Activated CD8-positive, alpha-beta T cell treated with anti-CD3 and anti-CD28 coated beads for 36 hours (primary cell): ENCODE results near the gene CA10. TPM values are rescaled to one million over a fixed set of nuclear protein-coding genes. Genes with fewer than 3 reads are reported as not detected.

Experiments
- ATAC-seq: fragments of 200-7000 bp; cut with Tn5 transposase; one replicate; pipeline ENCODE4 v1.10.0; 2021; ENCODE audit warnings: mild to moderate bottlenecking, moderate library complexity
- CTCF ChIA-PET: fragments of 350-600 bp; sonication (Branson Sonifier 250); formaldehyde crosslinking; loops from one replicate; lab custom pipeline; 2021; ENCODE audit warnings: antibody characterized with exemption; lab: Charles Lee
- POLR2A ChIA-PET: fragments of 350-600 bp; sonication (Branson Sonifier 250); formaldehyde crosslinking; loops from one replicate; lab custom pipeline; 2021; ENCODE audit warnings: antibody characterized with exemption; lab: Charles Lee
- DNase-seq: peaks from one replicate; pipeline ENCODE4 v3.0.0-alpha.2; 2020
- H3K27ac Mint-ChIP-seq: one replicate; pipeline ENCODE4 v1.8.0; 2021; ENCODE audit warnings: mild to moderate bottlenecking, mixed read lengths
- H3K27me3 Mint-ChIP-seq: one replicate; pipeline ENCODE4 v1.8.0; 2021; ENCODE audit warnings: mixed read lengths
- H3K36me3 Mint-ChIP-seq: one replicate; pipeline ENCODE4 v1.8.0; 2021; ENCODE audit warnings: low read depth, mixed read lengths
- H3K4me1 Mint-ChIP-seq: one replicate; pipeline ENCODE4 v1.8.0; 2021; ENCODE audit warnings: low read depth, mixed read lengths
- H3K4me3 Mint-ChIP-seq: one replicate; pipeline ENCODE4 v1.8.0; 2021; ENCODE audit warnings: mild to moderate bottlenecking, moderate library complexity, mixed read lengths
- H3K9me3 Mint-ChIP-seq: one replicate; pipeline ENCODE4 v1.8.0; 2021; ENCODE audit warnings: mixed read lengths
- CTCF ChIP-seq: fragments of 200-600 bp; IDR thresholded peaks from one replicate; pipeline ENCODE4 v1.8.0; 2022; ENCODE audit warnings: antibody characterized with exemption, mild to moderate bottlenecking
- intact Hi-C: fragments of 100-400 bp; cut with micrococcal nuclease; formaldehyde crosslinking; loops from one replicate; pipeline ENCODE4 v1.10.0; 2022
- total RNA-seq, 2 experiments: library from RNA; stranded (reverse); gene quantifications; one replicate each; pipeline ENCODE4 v1.2.3, GENCODE V29; 2021

The CA10 gene
- total RNA-seq, 2 experiments from 2014 or later = not detected

- TF ChIP-seq CTCF = no peak
- H3K4me3 Mint-ChIP-seq = no peak overlapping the region
- no peak for ATAC-seq
- intact Hi-C loops = no loop called here
- no peak overlapping the region for H3K27ac Mint-ChIP-seq
- no peaks in the 10 kb centered on the region for H3K36me3 Mint-ChIP-seq
- no peaks in the 10 kb centered on the region for H3K4me1 Mint-ChIP-seq
- no peaks in the 10 kb centered on the region for H3K9me3 Mint-ChIP-seq
- CTCF ChIA-PET = no interaction called here
- peaks cover 5% of the 10 kb centered on the region for H3K27me3 Mint-ChIP-seq
- POLR2A ChIA-PET = no interaction called here
- no peak for DNase-seq
Measured at GRCh38 chr17:51746421-51746820, 412.1 kb downstream of the CA10 start.

GRCh38 chr17:51745993-51746392 is 412.5 kb downstream of the CA10 start:
- ChIA-PET CTCF (no interaction called here), POLR2A (no interaction called here)
- no peak for TF ChIP-seq CTCF
- H3K4me3 Mint-ChIP-seq = no peak overlapping the region
- no peaks in the 10 kb centered on the region for H3K4me1 Mint-ChIP-seq
- H3K27me3 Mint-ChIP-seq = peaks cover 5% of the 10 kb centered on the region
- H3K36me3 Mint-ChIP-seq = no peaks in the 10 kb centered on the region
- DNase-seq (no peak), ATAC-seq (no peak)
- no peaks in the 10 kb centered on the region for H3K9me3 Mint-ChIP-seq
- intact Hi-C loops = no loop called here
- H3K27ac Mint-ChIP-seq = no peak overlapping the region

GRCh38 chr17:51743477-51743876 is 415.0 kb downstream of the CA10 start:
- TF ChIP-seq CTCF = no peak
- H3K4me1 Mint-ChIP-seq = no peaks in the 10 kb centered on the region
- no peaks in the 10 kb centered on the region for H3K9me3 Mint-ChIP-seq
- H3K27ac Mint-ChIP-seq = no peak overlapping the region
- H3K36me3 Mint-ChIP-seq = no peaks in the 10 kb centered on the region
- CTCF ChIA-PET = no interaction called here
- H3K27me3 Mint-ChIP-seq = peaks cover 6% of the 10 kb centered on the region
- H3K4me3 Mint-ChIP-seq = no peak overlapping the region
- ATAC-seq (no peak), DNase-seq (no peak)
- intact Hi-C loops = no loop called here
- POLR2A ChIA-PET = no interaction called here

GRCh38 chr17:51742571-51742970 is 415.9 kb downstream of the CA10 start:
- intact Hi-C loops = no loop called here
- H3K4me3 Mint-ChIP-seq = no peak overlapping the region
- peaks cover 6% of the 10 kb centered on the region for H3K27me3 Mint-ChIP-seq
- POLR2A ChIA-PET = no interaction called here
- DNase-seq (no peak), ATAC-seq (no peak)
- no peaks in the 10 kb centered on the region for H3K9me3 Mint-ChIP-seq
- TF ChIP-seq CTCF = no peak
- H3K27ac Mint-ChIP-seq = no peak overlapping the region
- no peaks in the 10 kb centered on the region for H3K36me3 Mint-ChIP-seq
- H3K4me1 Mint-ChIP-seq = no peaks in the 10 kb centered on the region
- CTCF ChIA-PET = no interaction called here

GRCh38 chr17:51741458-51741857 is 417.1 kb downstream of the CA10 start:
- no peak for ATAC-seq
- no peak for TF ChIP-seq CTCF
- intact Hi-C loops = no loop called here
- ChIA-PET CTCF (no interaction called here), POLR2A (no interaction called here)
- Mint-ChIP-seq H3K36me3 (no peaks in the 10 kb centered on the region), H3K4me3 (no peak overlapping the region), H3K27me3 (peaks cover 6% of the 10 kb centered on the region), H3K4me1 (no peaks in the 10 kb centered on the region), H3K27ac (no peak overlapping the region), H3K9me3 (no peaks in the 10 kb centered on the region)
- no peak for DNase-seq
